Spleen (tissue), 7 donors: ENCODE results near the gene STRIT1.

Experiments used
- CTCF ChIP-seq, 11 experiments: fragments of 200-600 bp in 7 of 11; fragments of 450-650 bp in 4 of 11; sonication (generic) in 4 of 11; IDR thresholded peaks in 8 of 11; conservative IDR thresholded peaks in 3 of 11; 1 replicate in 7 of 11; 2 replicates in 4 of 11; pipeline versions ENCODE4 v1.4.0 to v1.8.0; 2016 to 2021; ENCODE audit warnings: antibody characterized with exemption in 11 of 11, inconsistent platforms in 4 of 11, mild to moderate bottlenecking in 1 of 11
- POLR2A ChIP-seq, 3 donors: fragments of 450-650 bp; IDR thresholded peaks; one replicate each; pipeline ENCODE4 v1.5.1; 2017; ENCODE audit warnings: antibody characterized with exemption in 3 of 3, mild to moderate bottlenecking in 1 of 3
- donor health status: DM: no; HTN: no; CAD: no; lungs with moderate emphysema.
- donor health status: DM: no; HTN: no; CAD: no.
- donor health status: DM: no; HTN: no; CAD: no.

GRCh38 chr3:155326901-155327300, 33.4 kb upstream of the STRIT1 start:
- TF ChIP-seq CTCF (IDR thresholded peaks at IDR 0.05 in 8 of 11, conservative IDR thresholded peaks at IDR 0.05 in 3 of 11) (no peak), POLR2A (IDR thresholded peaks at IDR 0.05) (no peak)
